ENCODE data around the gene KRTAP10-6. TPM values are rescaled to one million over a fixed set of nuclear protein-coding genes. Genes with fewer than 3 reads are reported as not detected.
"Not testable (repeated sequence)": the region's sequence is repeated elsewhere in the genome, so short reads cannot be mapped to it uniquely, and the experiment has no call there.

KRTAP10-6 gene
- total RNA-seq, 1 experiment from 2014 or later = not detected

GRCh38 chr21:44609193-44609592 lies 16.9 kb upstream of the KRTAP10-6 start:
- no peak for DNase-seq
- Histone ChIP-seq H3K9me3 (peaks cover 32% of the 10 kb centered on the region), H3K36me3 (no peaks in the 10 kb centered on the region), H3K27me3 (peaks cover 30% of the 10 kb centered on the region), H3K4me3 (no peak overlapping the region)

- H3K4me3 ChIP-seq = no peak overlapping the region
- peaks cover 27% of the 10 kb centered on the region for H3K9me3 ChIP-seq
- no peaks in the 10 kb centered on the region for H3K36me3 ChIP-seq
- H3K27me3 ChIP-seq = peaks cover 35% of the 10 kb centered on the region
- no peak for DNase-seq
Observed at GRCh38 chr21:44606495-44606894, 14.2 kb upstream of the KRTAP10-6 start.

- no peak for DNase-seq
- Histone ChIP-seq H3K9me3 (peaks cover 13% of the 10 kb centered on the region), H3K36me3 (no peaks in the 10 kb centered on the region), H3K4me3 (no peak overlapping the region), H3K27me3 (peaks cover 35% of the 10 kb centered on the region)
Observed at GRCh38 chr21:44603911-44604310, 11.6 kb upstream of the KRTAP10-6 start.

- DNase-seq = no peak
- H3K27me3 ChIP-seq = peaks cover 34% of the 10 kb centered on the region
- H3K4me3 ChIP-seq = no peak overlapping the region
- H3K9me3 ChIP-seq = peaks cover 12% of the 10 kb centered on the region
- no peaks in the 10 kb centered on the region for H3K36me3 ChIP-seq
Observed at GRCh38 chr21:44603109-44603875, 11.0 kb upstream of the KRTAP10-6 start.

GRCh38 chr21:44602463-44602850 lies 10.2 kb upstream of the KRTAP10-6 start:
- Histone ChIP-seq H3K27me3 (peaks cover 27% of the 10 kb centered on the region), H3K36me3 (no peaks in the 10 kb centered on the region)

GRCh38 chr21:44601596-44602462 lies 9.5 kb upstream of the KRTAP10-6 start:
- no peak overlapping the region for H3K4me3 ChIP-seq
- DNase-seq = no peak
- no peaks in the 10 kb centered on the region for H3K36me3 ChIP-seq
- peaks cover 20% of the 10 kb centered on the region for H3K27me3 ChIP-seq
- peaks cover 8% of the 10 kb centered on the region for H3K9me3 ChIP-seq

More at GRCh38 chr21:44602463-44602850, 10.2 kb upstream of the KRTAP10-6 start:
- Histone ChIP-seq H3K9me3 (peaks cover 9% of the 10 kb centered on the region), H3K4me3 (no peak overlapping the region)
- DNase-seq = no peak

- peak; percentile 63 for DNase-seq
- H3K36me3 ChIP-seq, H3K4me3 ChIP-seq, H3K9me3 ChIP-seq: not testable (repeated sequence)
- H3K27me3 ChIP-seq = peaks cover 17% of the 10 kb centered on the region
Observed at GRCh38 chr21:44601091-44601490, 8.8 kb upstream of the KRTAP10-6 start.

DNA sequence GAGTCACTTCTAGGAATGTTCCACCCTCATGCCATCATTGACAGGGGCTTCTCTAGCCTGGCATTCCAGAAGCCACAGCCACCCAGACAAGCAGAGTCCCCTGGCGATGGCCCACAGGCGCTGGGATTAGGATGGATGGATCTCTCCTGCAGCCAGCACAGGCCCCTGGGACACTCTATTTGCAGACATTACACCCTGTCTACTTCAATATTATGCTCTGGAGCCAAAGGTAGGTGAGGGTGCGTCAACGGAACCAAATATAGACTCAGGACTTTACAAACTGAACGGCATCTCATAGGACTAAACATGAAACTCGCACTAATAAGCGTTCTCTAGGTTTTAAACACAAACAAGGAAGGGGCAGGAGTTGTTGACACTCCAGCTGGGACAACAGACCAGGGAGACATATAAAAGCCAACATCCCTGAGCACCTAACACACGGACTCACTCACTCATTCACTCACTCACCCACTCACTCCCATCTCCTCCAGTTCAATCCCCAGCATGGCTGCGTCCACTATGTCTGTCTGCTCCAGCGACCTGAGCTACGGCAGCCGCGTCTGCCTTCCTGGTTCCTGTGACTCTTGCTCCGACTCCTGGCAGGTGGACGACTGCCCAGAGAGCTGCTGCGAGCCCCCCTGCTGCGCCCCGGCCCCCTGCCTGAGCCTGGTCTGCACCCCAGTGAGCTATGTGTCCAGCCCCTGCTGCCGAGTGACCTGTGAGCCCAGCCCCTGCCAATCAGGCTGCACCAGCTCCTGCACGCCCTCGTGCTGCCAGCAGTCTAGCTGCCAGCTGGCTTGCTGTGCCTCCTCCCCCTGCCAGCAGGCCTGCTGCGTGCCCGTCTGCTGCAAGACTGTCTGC lies 8.0 kb upstream of the KRTAP10-6 start, which contains the start of gene KRTAP10-7:
KRTAP10-7 (plus strand) TSS at position 480 of the 861 bp plus-strand sequence; CDS start at position 505, 25 bp downstream.
- peaks cover 23% of the 10 kb centered on the region for H3K27me3 ChIP-seq
- H3K9me3 ChIP-seq, DNase-seq, H3K36me3 ChIP-seq, H3K4me3 ChIP-seq: not testable (repeated sequence)

DNA sequence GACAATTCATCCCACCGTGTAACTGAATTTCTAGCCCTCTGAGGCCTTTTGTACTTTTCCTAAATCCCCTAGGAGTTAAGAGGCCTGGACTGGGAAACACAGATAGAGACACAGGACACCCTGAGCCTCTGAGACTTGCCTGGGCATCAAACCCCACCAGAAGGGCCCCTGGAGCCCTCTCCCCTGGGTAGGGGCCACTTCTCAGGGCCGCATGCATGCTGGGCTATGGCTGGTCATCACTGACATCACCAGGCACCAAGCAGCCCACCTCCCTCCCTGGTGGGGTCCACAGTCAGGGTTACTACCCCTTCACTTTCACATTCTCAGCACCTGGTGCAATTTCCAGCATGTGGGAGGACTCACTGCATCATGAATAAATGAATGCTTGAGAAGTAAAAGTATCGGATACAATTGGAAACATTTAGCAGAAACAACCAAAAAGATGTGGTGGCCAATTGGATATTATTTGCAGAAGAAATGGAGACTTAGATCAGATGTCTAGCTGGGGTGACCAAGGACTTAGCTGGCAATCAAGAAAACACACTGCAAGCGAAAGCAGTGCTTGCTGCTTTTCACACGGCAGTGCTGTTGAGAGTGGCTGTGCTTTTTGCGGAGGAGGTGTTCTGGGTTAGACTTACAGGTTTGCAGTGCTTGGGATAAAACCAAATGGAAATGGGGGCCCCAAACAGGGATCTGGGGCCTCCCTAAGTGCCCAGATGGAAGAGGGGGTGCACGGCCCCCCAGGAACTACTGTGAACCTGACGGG lies 7.1 kb upstream of the KRTAP10-6 start:
- no peaks in the 10 kb centered on the region; the same call in 1 of the 2 replicates for H3K9me3 ChIP-seq
- no peak overlapping the region for H3K4me3 ChIP-seq
- peaks cover 18% of the 10 kb centered on the region for H3K27me3 ChIP-seq
- H3K36me3 ChIP-seq = no peaks in the 10 kb centered on the region
- no peak for DNase-seq

GRCh38 chr21:44598061-44598460 lies 5.8 kb upstream of the KRTAP10-6 start:
- DNase-seq = no peak
- H3K9me3 ChIP-seq = no peaks in the 10 kb centered on the region

GRCh38 chr21:44596068-44596725 lies 3.9 kb upstream of the KRTAP10-6 start:
- Histone ChIP-seq H3K4me3 (no peak overlapping the region), H3K9me3 (no peaks in the 10 kb centered on the region), H3K36me3 (no peaks in the 10 kb centered on the region), H3K27me3 (peaks cover 11% of the 10 kb centered on the region; the same call in 1 of the 2 replicates)
- peak; percentile 61 for DNase-seq

More at GRCh38 chr21:44598061-44598460, 5.8 kb upstream of the KRTAP10-6 start:
- Histone ChIP-seq H3K36me3 (no peaks in the 10 kb centered on the region), H3K27me3 (peaks cover 11% of the 10 kb centered on the region; the same call in 1 of the 2 replicates), H3K4me3 (no peak overlapping the region)

- H3K36me3 ChIP-seq = no peaks in the 10 kb centered on the region
- no peak for DNase-seq
- peaks cover 11% of the 10 kb centered on the region; the same call in 1 of the 2 replicates for H3K27me3 ChIP-seq
- H3K9me3 ChIP-seq = no peaks in the 10 kb centered on the region
- no peak overlapping the region for H3K4me3 ChIP-seq
Observed at GRCh38 chr21:44595524-44595923, 3.2 kb upstream of the KRTAP10-6 start.

- DNase-seq = no peak
- Histone ChIP-seq H3K9me3 (no peaks in the 10 kb centered on the region), H3K36me3 (no peaks in the 10 kb centered on the region), H3K4me3 (no peak overlapping the region), H3K27me3 (peaks cover 11% of the 10 kb centered on the region; the same call in 1 of the 2 replicates)
Observed at GRCh38 chr21:44594406-44594916, 2.2 kb upstream of the KRTAP10-6 start.

GRCh38 chr21:44593598-44594405 lies 1.5 kb upstream of the KRTAP10-6 start:
- H3K36me3 ChIP-seq = no peaks in the 10 kb centered on the region
- DNase-seq = no peak

More at GRCh38 chr21:44593598-44594405, 1.5 kb upstream of the KRTAP10-6 start:
- H3K9me3 ChIP-seq = no peaks in the 10 kb centered on the region
- no peak overlapping the region for H3K4me3 ChIP-seq
- H3K27me3 ChIP-seq = peaks cover 11% of the 10 kb centered on the region; the same call in 1 of the 2 replicates
